Thyroid gland (tissue), 4 donors: ENCODE data around the gene IER3. TPM values are rescaled to one million over a fixed set of nuclear protein-coding genes. Genes with fewer than 3 reads are reported as not detected.
A peak's percentile ranks its signal among the peaks of the same experiment; 100 is the strongest.

ENCODE experiments used
- DNase-seq, 2 donors: peaks; one replicate each; pipeline ENCODE4 v3.0.0-alpha.2; 2019
- H3K27ac ChIP-seq, 3 donors: fragments of 200-600 bp; sonication (generic); 1 replicate in 2 of 3; 2 replicates in 1 of 3; pipeline ENCODE4 v1.5.1; 2016 to 2019; ENCODE audit warnings: mild to moderate bottlenecking in 1 of 3, moderate library complexity in 1 of 3
- H3K27me3 ChIP-seq: fragments of 200-600 bp; sonication (generic); one replicate; pipeline ENCODE4 v1.5.1; 2019
- H3K36me3 ChIP-seq, 2 donors: fragments of 200-600 bp; sonication (generic); one replicate each; pipeline ENCODE4 v1.5.1; 2016 to 2019
- H3K4me1 ChIP-seq, 2 donors: fragments of 200-600 bp; sonication (generic); one replicate each; pipeline ENCODE4 v1.5.1; 2017 to 2019
- H3K4me3 ChIP-seq, 3 donors: fragments of 200-600 bp; sonication (generic); replicated peaks in 1 of 3; 1 replicate in 2 of 3; 2 replicates in 1 of 3; pipeline ENCODE4 v1.5.1; 2016; ENCODE audit warnings: mild to moderate bottlenecking in 1 of 3
- H3K9me3 ChIP-seq: fragments of 200-600 bp; sonication (generic); one replicate; pipeline ENCODE4 v1.5.1; 2017
- CTCF ChIP-seq, 6 experiments: fragments of 200-600 bp in 3 of 6; fragments of 450-650 bp in 3 of 6; sonication (generic) in 3 of 6; IDR thresholded peaks; one replicate each; pipeline ENCODE4 v1.5.1; 2016 to 2019; ENCODE audit warnings: antibody characterized with exemption in 6 of 6, mild to moderate bottlenecking in 2 of 6, inconsistent platforms in 1 of 6, moderate library complexity in 1 of 6
- POLR2A ChIP-seq, 2 donors: fragments of 450-650 bp; IDR thresholded peaks; one replicate each; pipeline ENCODE4 v1.6.1; 2017; ENCODE audit warnings: antibody characterized with exemption in 2 of 2, mild to moderate bottlenecking in 2 of 2, moderate library complexity in 1 of 2
- WGBS, 2 donors: methylation state at CpG; one replicate each; pipeline ENCODE4 v1.1.5; 2017; 5-methylcytosine and 5-hydroxymethylcytosine counted together
- intact Hi-C: fragments of 100-400 bp; cut with DNase I; formaldehyde crosslinking; loops from one replicate; pipeline ENCODE4 v1.15.1; 2023
- total RNA-seq, 4 donors: library from RNA; depleted of rRNA; stranded (reverse); fragments of >200 nt; gene quantifications; one replicate each; pipeline ENCODE4 v1.2.3, GENCODE V29; 2016

The IER3 gene
- total RNA-seq, 4 donors from 2014 or later = 9.3 to 19.1 (median 13.6) TPM

GRCh38 chr6:30780642-30780920 lies 36.2 kb upstream of the IER3 start:
- Histone ChIP-seq H3K9me3 (no peaks in the 10 kb centered on the region), H3K27me3 (no peaks in the 10 kb centered on the region), H3K27ac (peak overlapping the region; percentile 67 to 88 (median 84)), H3K36me3 (no peaks in the 10 kb centered on the region), H3K4me1 (peaks cover 29 to 46% of the 10 kb centered on the region in 2 donors), H3K4me3 (no peak overlapping the region)
- 91 to 100% methylated on average over 1 of the region's 1 CpG for WGBS, 2 donors
- intact Hi-C loops = no loop called here
- no peak for DNase-seq
- no peak for TF ChIP-seq CTCF (IDR thresholded peaks at IDR 0.05)
- no peak for TF ChIP-seq POLR2A (IDR thresholded peaks at IDR 0.05)

- 80 to 88% methylated on average over 10 of the region's 10 CpGs for WGBS, 2 donors
- DNase-seq = no peak
- Histone ChIP-seq H3K4me3 (no peak overlapping the region), H3K36me3 (no peaks in the 10 kb centered on the region), H3K9me3 (no peaks in the 10 kb centered on the region), H3K4me1 (peaks cover 29 to 46% of the 10 kb centered on the region in 2 donors), H3K27me3 (no peaks in the 10 kb centered on the region), H3K27ac (peak overlapping the region; percentile 67 to 84 (median 72))
- TF ChIP-seq CTCF (IDR thresholded peaks at IDR 0.05) (no peak), POLR2A (IDR thresholded peaks at IDR 0.05) (no peak)
- intact Hi-C loops = no loop called here
These were observed 35.7 kb upstream of the IER3 start for GRCh38 chr6:30779850-30780641.

- no peaks in the 10 kb centered on the region for H3K27me3 ChIP-seq
- no peaks in the 10 kb centered on the region for H3K36me3 ChIP-seq
- peaks cover 29 to 46% of the 10 kb centered on the region in 2 donors for H3K4me1 ChIP-seq
- WGBS, 2 donors = 82% methylated on average over 3 of the region's 3 CpGs
- TF ChIP-seq POLR2A (IDR thresholded peaks at IDR 0.05) = no peak
- no peak for TF ChIP-seq CTCF (IDR thresholded peaks at IDR 0.05)
- no peak for DNase-seq
- H3K4me3 ChIP-seq = no peak overlapping the region
- peak overlapping the region; percentile 67 to 84 (median 72) for H3K27ac ChIP-seq
- no peaks in the 10 kb centered on the region for H3K9me3 ChIP-seq
- intact Hi-C loops = no loop called here
These were observed 33.8 kb upstream of the IER3 start for GRCh38 chr6:30778001-30778635.

- 95 to 100% methylated on average over 3 of the region's 3 CpGs for WGBS, 2 donors
- no peaks in the 10 kb centered on the region for H3K27me3 ChIP-seq
- peaks cover 25 to 36% of the 10 kb centered on the region in 2 donors for H3K4me1 ChIP-seq
- intact Hi-C loops = no loop called here
- H3K9me3 ChIP-seq = no peaks in the 10 kb centered on the region
- no peak overlapping the region for H3K4me3 ChIP-seq
- H3K36me3 ChIP-seq = no peaks in the 10 kb centered on the region
- H3K27ac ChIP-seq = peak overlapping the region in 1 of 3 donors; percentile 30
- no peak for TF ChIP-seq POLR2A (IDR thresholded peaks at IDR 0.05)
- no peak for DNase-seq
These were observed 32.8 kb upstream of the IER3 start for GRCh38 chr6:30777155-30777485.

GRCh38 chr6:30776390-30777154 lies 32.2 kb upstream of the IER3 start:
- no peaks in the 10 kb centered on the region for H3K36me3 ChIP-seq
- TF ChIP-seq CTCF (IDR thresholded peaks at IDR 0.05) (no peak), POLR2A (IDR thresholded peaks at IDR 0.05) (no peak)
- peaks cover 21 to 32% of the 10 kb centered on the region in 2 donors for H3K4me1 ChIP-seq
- DNase-seq = no peak
- intact Hi-C loops = no loop called here
- H3K9me3 ChIP-seq = no peaks in the 10 kb centered on the region
- no peak overlapping the region for H3K27ac ChIP-seq
- no peak overlapping the region for H3K4me3 ChIP-seq
- 93 to 94% methylated on average over 5 of the region's 5 CpGs for WGBS, 2 donors
- H3K27me3 ChIP-seq = no peaks in the 10 kb centered on the region
